GM18868 (cell line): ENCODE results near the gene USP17L12.
"Not testable (repeated sequence)": the region's sequence is repeated elsewhere in the genome, so short reads cannot be mapped to it uniquely, and the experiment has no call there.

ENCODE experiments used
- ATAC-seq: cut with Tn5 transposase; IDR thresholded peaks from one replicate; pipeline ENCODE4 v1.9.1; 2021; ENCODE audit warnings: mild to moderate bottlenecking, moderate library complexity; ENCODE audit not compliant: unreplicated experiment

The USP17L12 gene

GRCh38 chr4:9219852-9220251 is at the start of gene USP17L12:
Gene USP17L12 (plus strand): TSS chr4:9220152. CDS start chr4:9220152, 0 bp downstream.
- not testable (repeated sequence) for ATAC-seq

GRCh38 chr4:9210357-9210756 is 9.6 kb upstream of the USP17L12 start, which contains the start of gene USP17L10:
Gene USP17L10 (plus strand): TSS chr4:9210657. CDS start chr4:9210657, 0 bp downstream.
- not testable (repeated sequence) for ATAC-seq

GRCh38 chr4:9214701-9215100 is 5.3 kb upstream of the USP17L12 start:
- not testable (repeated sequence) for ATAC-seq

- not testable (repeated sequence) for ATAC-seq
These were observed 4.8 kb upstream of the USP17L12 start, which contains the start of gene USP17L11 for GRCh38 chr4:9215105-9215504. Gene USP17L11 (plus strand): TSS chr4:9215405. CDS start chr4:9215405, 0 bp downstream.

GRCh38 chr4:9224596-9224995 is 4.6 kb downstream of the USP17L12 start, which contains the start of gene USP17L13:
Gene USP17L13 (plus strand): TSS chr4:9224896. CDS start chr4:9224896, 0 bp downstream.
- not testable (repeated sequence) for ATAC-seq

- ATAC-seq, result not testable (repeated sequence)
These were observed 10.3 kb downstream of the USP17L12 start for GRCh38 chr4:9230249-9230648.

- ATAC-seq, result not testable (repeated sequence)
These were observed 14.1 kb downstream of the USP17L12 start, which contains the start of gene USP17L15 for GRCh38 chr4:9234085-9234484. Gene USP17L15 (plus strand): TSS chr4:9234385. CDS start chr4:9234385, 0 bp downstream.

GRCh38 chr4:9238461-9238860 is 18.5 kb downstream of the USP17L12 start:
- not testable (repeated sequence) for ATAC-seq

- not testable (repeated sequence) for ATAC-seq
These were observed 23.6 kb downstream of the USP17L12 start, which contains the start of gene USP17L17 for GRCh38 chr4:9243579-9243978. Gene USP17L17 (plus strand): TSS chr4:9243879. CDS start chr4:9243879, 0 bp downstream.

- not testable (repeated sequence) for ATAC-seq
These were observed 28.2 kb downstream of the USP17L12 start, which contains the start of gene USP17L18 for GRCh38 chr4:9247953-9248680. Gene USP17L18 (plus strand): TSS chr4:9248630. CDS start chr4:9248630, 0 bp downstream.

- not testable (repeated sequence) for ATAC-seq
These were observed 33.1 kb downstream of the USP17L12 start, which contains the start of gene USP17L19 for GRCh38 chr4:9253078-9253477. Gene USP17L19 (plus strand): TSS chr4:9253378. CDS start chr4:9253378, 0 bp downstream.

- not testable (repeated sequence) for ATAC-seq
These were observed 37.9 kb downstream of the USP17L12 start, which contains the start of gene USP17L20 for GRCh38 chr4:9257824-9258223. Gene USP17L20 (plus strand): TSS chr4:9258124. CDS start chr4:9258124, 0 bp downstream.

GRCh38 chr4:9262572-9262971 is 42.6 kb downstream of the USP17L12 start, which contains the start of gene USP17L21:
Gene USP17L21 (plus strand): TSS chr4:9262872. CDS start chr4:9262872, 0 bp downstream.
- not testable (repeated sequence) for ATAC-seq

- ATAC-seq, result not testable (repeated sequence)
These were observed 47.4 kb downstream of the USP17L12 start, which contains the start of gene USP17L22 for GRCh38 chr4:9267319-9267718. Gene USP17L22 (plus strand): TSS chr4:9267619. CDS start chr4:9267619, 0 bp downstream.
